ENCODE results near the gene CERS1.

DNA sequence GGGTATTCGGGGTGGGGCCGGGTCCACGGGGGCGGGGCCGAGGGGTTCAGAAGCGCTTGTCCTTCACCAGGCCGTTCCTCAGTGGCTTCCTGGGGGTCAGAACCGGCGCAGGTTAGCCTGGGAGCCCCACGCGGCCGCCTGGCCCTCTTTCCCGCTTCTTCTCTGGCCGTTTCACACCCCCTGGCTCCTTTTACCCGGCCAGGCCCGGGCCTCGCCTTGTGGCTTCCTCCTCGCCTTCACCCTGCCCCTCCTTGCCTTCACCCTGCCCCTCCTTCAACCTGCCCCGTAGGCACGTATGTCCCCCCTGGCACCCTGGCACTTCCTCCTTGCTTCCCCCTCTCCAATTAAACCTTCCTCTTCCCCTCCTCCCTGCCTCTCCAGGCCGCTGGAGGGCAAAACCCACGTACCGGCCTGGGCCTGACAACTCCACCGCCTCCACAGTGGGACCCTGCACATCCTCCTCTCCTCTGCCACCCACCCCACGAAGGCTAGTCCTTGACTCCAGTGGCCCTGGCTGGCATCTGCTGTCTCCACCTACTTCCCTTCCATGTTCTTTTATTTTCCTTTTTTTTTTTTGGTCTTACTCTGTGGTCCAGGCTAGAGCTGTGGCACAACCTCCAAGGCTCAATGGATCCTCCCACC lies 25.3 kb downstream of the CERS1 start:
- TF ChIP-seq POLR2A (IDR thresholded peaks at IDR 0.05) (no peak), CTCF (IDR thresholded peaks at IDR 0.05) (no peak)
